H1 (cell line): ENCODE measurements around the gene POU2F1. TPM values are rescaled to one million over a fixed set of nuclear protein-coding genes. Genes with fewer than 3 reads are reported as not detected.

ENCODE experiments used
- CTCF ChIA-PET: fragments of 300-600 bp; sonication (Branson Sonifier 250); formaldehyde crosslinking; loops from one replicate; lab custom pipeline; 2021; ENCODE audit not compliant: partially characterized antibody; lab: Charles Lee
- POLR2A ChIA-PET: fragments of 300-600 bp; sonication (Branson Sonifier 250); formaldehyde crosslinking; loops from one replicate; lab custom pipeline; 2021; ENCODE audit warnings: inconsistent platforms; ENCODE audit not compliant: partially characterized antibody; lab: Charles Lee
- DNase-seq, 2 experiments: peaks; one replicate each; pipeline versions ENCODE4 v3.0.0 to v3.0.0-alpha.2; 2010 to 2022; ENCODE audit warnings: low spot score in 2 of 2, low read depth in 1 of 2, mixed read lengths in 1 of 2
- FAIRE-seq: peaks from 2 replicates; lab custom pipeline; 2011; peaks lifted over from hg19 to GRCh38; lab: Jason Lieb, UNC
- H2AFZ ChIP-seq: 2 replicates; pipeline ENCODE4 v1.8.1; 2012; ENCODE audit warnings: low read length, inconsistent platforms
- H2AK5ac ChIP-seq: 2 replicates; pipeline ENCODE4 v1.6.1; 2013; ENCODE audit warnings: low read depth, low read length
- H2BK120ac ChIP-seq: replicated peaks from 2 replicates; pipeline ENCODE3; 2013; ENCODE audit warnings: low read depth, low read length, inconsistent platforms
- H2BK12ac ChIP-seq: 2 replicates; pipeline ENCODE4 v1.6.1; 2013; ENCODE audit warnings: low read depth, low read length
- H2BK15ac ChIP-seq: 2 replicates; pipeline ENCODE4 v1.6.1; 2013; ENCODE audit warnings: low read length
- H2BK20ac ChIP-seq: 2 replicates; pipeline ENCODE4 v1.6.1; 2013; ENCODE audit warnings: low read length
- H2BK5ac ChIP-seq: 2 replicates; pipeline ENCODE4 v1.6.1; 2013; ENCODE audit warnings: low read depth, low read length
- H3K14ac ChIP-seq: 2 replicates; pipeline ENCODE4 v1.6.1; 2013; ENCODE audit warnings: inconsistent platforms; ENCODE audit not compliant: insufficient read length
- H3K18ac ChIP-seq: 2 replicates; pipeline ENCODE4 v1.6.1; 2013; ENCODE audit warnings: low read length; ENCODE audit errors: extremely low read depth
- H3K23ac ChIP-seq: 2 replicates; pipeline ENCODE4 v1.6.1; 2013; ENCODE audit warnings: inconsistent platforms; ENCODE audit not compliant: insufficient read length
- H3K23me2 ChIP-seq: 2 replicates; pipeline ENCODE4 v1.6.1; 2013; ENCODE audit warnings: low read depth, low read length
- H3K27ac ChIP-seq: 2 replicates; pipeline ENCODE4 v1.6.1; 2011; ENCODE audit warnings: low read depth, low read length, inconsistent platforms
- H3K27me3 ChIP-seq, 4 experiments: replicated peaks in 1 of 4; 1 replicate in 1 of 4; 2 replicates in 3 of 4; pipeline versions ENCODE4 v1.6.1 to v1.8.1; 2011 to 2013; ENCODE audit warnings: low read length in 3 of 4, mild to moderate bottlenecking in 3 of 4, inconsistent platforms in 2 of 4, mixed read lengths in 2 of 4, moderate library complexity in 1 of 4; ENCODE audit not compliant: control insufficient read depth in 3 of 4, insufficient read depth in 3 of 4; ENCODE audit errors: extremely low read depth in 1 of 4
- H3K36me3 ChIP-seq, 4 experiments: 2 replicates each; pipeline versions ENCODE4 v1.6.1 to v1.8.1; 2011 to 2013; ENCODE audit warnings: mild to moderate bottlenecking in 4 of 4, low read length in 3 of 4, moderate library complexity in 2 of 4, control low read depth in 1 of 4, inconsistent platforms in 1 of 4; ENCODE audit not compliant: insufficient read depth in 4 of 4, control insufficient read depth in 2 of 4
- H3K4ac ChIP-seq: replicated peaks from 2 replicates; pipeline ENCODE3; 2013; ENCODE audit warnings: low read length, low read depth, mixed read lengths, inconsistent platforms; ENCODE audit not compliant: insufficient read length
- H3K4me1 ChIP-seq, 4 experiments: replicated peaks in 1 of 4; 1 replicate in 1 of 4; 2 replicates in 3 of 4; pipeline versions ENCODE4 v1.6.1 to v1.8.1; 2011 to 2013; ENCODE audit warnings: low read length in 3 of 4, inconsistent platforms in 2 of 4, mixed read lengths in 1 of 4; ENCODE audit not compliant: insufficient read depth in 4 of 4, control insufficient read depth in 3 of 4
- H3K4me2 ChIP-seq, 2 experiments: 2 replicates each; pipeline versions ENCODE4 v1.6.1 to v1.8.1; 2011 to 2013; ENCODE audit warnings: low read depth in 2 of 2, low read length in 2 of 2, control low read depth in 1 of 2, inconsistent platforms in 1 of 2, mild to moderate bottlenecking in 1 of 2; ENCODE audit not compliant: insufficient read depth in 1 of 2
- H3K4me3 ChIP-seq, 4 experiments: fragments of 200-600, 300-600 bp in 1 of 4; sonication (generic), shearing (Covaris generic), sonication (Bioruptor Twin) in 1 of 4; 2 replicates each; pipeline versions ENCODE4 v1.5.1 to v1.8.1; 2011 to 2016; ENCODE audit warnings: low read length in 4 of 4, low read depth in 3 of 4, control low read depth in 2 of 4, inconsistent platforms in 2 of 4, mild to moderate bottlenecking in 2 of 4, mixed read lengths in 1 of 4, moderate library complexity in 1 of 4; ENCODE audit not compliant: insufficient read depth in 2 of 4; ENCODE audit errors: extremely low read depth in 1 of 4
- H3K56ac ChIP-seq: replicated peaks from 2 replicates; pipeline ENCODE3; 2013; ENCODE audit warnings: low read depth, mild to moderate bottlenecking, mixed read lengths, low read length, inconsistent platforms; ENCODE audit not compliant: insufficient read length
- H3K79me1 ChIP-seq: 2 replicates; pipeline ENCODE4 v1.6.1; 2013; ENCODE audit warnings: low read depth, low read length, control low read depth
- H3K79me2 ChIP-seq, 2 experiments: 2 replicates each; pipeline versions ENCODE4 v1.6.1 to v1.8.1; 2012 to 2013; ENCODE audit warnings: low read length in 2 of 2, mild to moderate bottlenecking in 2 of 2, inconsistent platforms in 1 of 2; ENCODE audit not compliant: insufficient read depth in 2 of 2, control insufficient read depth in 1 of 2
- H3K9ac ChIP-seq, 4 experiments: replicated peaks in 1 of 4; 1 replicate in 1 of 4; 2 replicates in 3 of 4; pipeline versions ENCODE4 v1.6.1 to v1.8.1; 2011 to 2013; ENCODE audit warnings: low read depth in 3 of 4, low read length in 3 of 4, control low read depth in 2 of 4, mild to moderate bottlenecking in 2 of 4, moderate library complexity in 2 of 4, inconsistent platforms in 1 of 4; ENCODE audit errors: extremely low read depth in 1 of 4
- H3K9me3 ChIP-seq, 2 experiments: 2 replicates each; pipeline versions ENCODE4 v1.6.1 to v1.8.1; 2012 to 2013; ENCODE audit warnings: mild to moderate bottlenecking in 2 of 2, moderate library complexity in 2 of 2, control low read depth in 1 of 2, inconsistent platforms in 1 of 2, low read depth in 1 of 2, low read length in 1 of 2, mixed read lengths in 1 of 2; ENCODE audit not compliant: insufficient read depth in 2 of 2
- H4K20me1 ChIP-seq, 2 experiments: replicated peaks in 1 of 2; 2 replicates each; pipeline versions ENCODE3 to v1.8.1; 2011 to 2013; ENCODE audit warnings: inconsistent platforms in 2 of 2, low read length in 2 of 2, mild to moderate bottlenecking in 1 of 2; ENCODE audit not compliant: insufficient read depth in 2 of 2, control insufficient read depth in 1 of 2
- H4K5ac ChIP-seq: 2 replicates; pipeline ENCODE4 v1.6.1; 2013; ENCODE audit warnings: low read length, low read depth, mixed read lengths, inconsistent platforms; ENCODE audit not compliant: insufficient read length
- H4K8ac ChIP-seq: 2 replicates; pipeline ENCODE4 v1.8.0; 2013; ENCODE audit warnings: mild to moderate bottlenecking, moderate library complexity, low read length, inconsistent platforms; ENCODE audit not compliant: insufficient read depth; ENCODE audit errors: extremely low read depth
- H4K91ac ChIP-seq: replicated peaks from 2 replicates; pipeline ENCODE3; 2013; ENCODE audit warnings: low read length, mixed read lengths, inconsistent platforms; ENCODE audit not compliant: insufficient read length
- CBX5 ChIP-seq: fragments of 300-800, 300-1000 bp; sonication (generic); IDR thresholded peaks from 2 replicates; pipeline ENCODE4 v1.7.1; 2016; ENCODE audit warnings: antibody characterized with exemption, low read length, low read depth
- CBX8 ChIP-seq: fragments of 300-800, 300-1000 bp; sonication (generic); IDR thresholded peaks from 2 replicates; pipeline ENCODE4 v1.7.1; 2016; ENCODE audit warnings: low read depth, low read length, borderline replicate concordance
- CHD1 ChIP-seq: IDR thresholded peaks from 2 replicates; pipeline ENCODE4 v1.6.1; 2012; ENCODE audit warnings: low read depth, low read length, improper control_type of control experiment
- CHD2 ChIP-seq: IDR thresholded peaks from 2 replicates; pipeline ENCODE4 v1.6.1; 2012; ENCODE audit warnings: low read length, improper control_type of control experiment
- FOSL1 ChIP-seq: IDR thresholded peaks from 2 replicates; pipeline ENCODE4 v1.6.1; 2011; ENCODE audit warnings: mild to moderate bottlenecking, low read depth, low read length, moderate library complexity; ENCODE audit not compliant: insufficient read depth
- GTF2F1 ChIP-seq: IDR thresholded peaks from 2 replicates; pipeline ENCODE4 v1.6.1; 2012; ENCODE audit warnings: low read depth, low read length, improper control_type of control experiment, borderline replicate concordance
- KDM5A ChIP-seq: fragments of 200-600 bp; IDR thresholded peaks from 2 replicates; pipeline ENCODE4 v1.7.1; 2012; ENCODE audit warnings: mild to moderate bottlenecking, low read length, inconsistent platforms, mixed read lengths
- NRF1 ChIP-seq: IDR thresholded peaks from 2 replicates; pipeline ENCODE4 v1.6.1; 2011; ENCODE audit warnings: mild to moderate bottlenecking, low read depth, low read length, improper control_type of control experiment
- POU5F1 ChIP-seq: IDR thresholded peaks from 2 replicates; pipeline ENCODE4 v1.6.1; 2011; ENCODE audit warnings: low read depth, mild to moderate bottlenecking, low read length, moderate library complexity
- RNF2 ChIP-seq: fragments of 200-900, 300-1000 bp; sonication (generic); IDR thresholded peaks from 2 replicates; pipeline ENCODE4 v1.7.1; 2016; ENCODE audit warnings: borderline replicate concordance, low read depth, mild to moderate bottlenecking, antibody characterized with exemption, low read length; ENCODE audit not compliant: poor library complexity, severe bottlenecking; ENCODE audit errors: missing control alignments
- SIRT6 ChIP-seq: IDR thresholded peaks from one replicate; pipeline ENCODE4 v1.7.1; 2012; ENCODE audit warnings: low read length, inconsistent platforms
- SIX5 ChIP-seq: IDR thresholded peaks from 2 replicates; pipeline ENCODE4 v1.6.1; 2011; ENCODE audit warnings: mild to moderate bottlenecking, low read depth, low read length
- SP4 ChIP-seq: IDR thresholded peaks from 2 replicates; pipeline ENCODE4 v1.6.1; 2012; ENCODE audit warnings: low read length, inconsistent platforms
- SUZ12 ChIP-seq: fragments of 200-600 bp; sonication (generic); IDR thresholded peaks from 2 replicates; pipeline ENCODE4 v1.6.1; 2012; ENCODE audit warnings: mild to moderate bottlenecking, inconsistent platforms, low read length, moderate library complexity, mixed read lengths
- TAF7 ChIP-seq: optimal IDR thresholded peaks from 2 replicates; pipeline ENCODE3; 2011; ENCODE audit warnings: low read depth, mild to moderate bottlenecking, inconsistent platforms, low read length, moderate library complexity, borderline replicate concordance
- WGBS, 2 experiments: shearing (Covaris generic) in 1 of 2; methylation state at CpG; one replicate each; pipeline versions ENCODE4 v1.1.6 to v1.1.7; 2013 to 2015; ENCODE audit warnings: low lambda C conversion rate in 2 of 2, mixed read lengths in 2 of 2, inconsistent platforms in 1 of 2, low coverage in 1 of 2, missing lambda C conversion rate in 1 of 2; ENCODE audit not compliant: insufficient replicate concordance in 2 of 2, insufficient coverage in 1 of 2, insufficient read length in 1 of 2; ENCODE audit errors: extremely low coverage in 1 of 2, missing lambda C conversion rate in 1 of 2; 5-methylcytosine and 5-hydroxymethylcytosine counted together
- polyA plus RNA-seq, 7 experiments: library from polyadenylated mRNA; depleted of rRNA in 3 of 7; stranded (reverse) in 5 of 7; unstranded in 2 of 7; fragments of >200 nt in 5 of 7; fragments of 200-250 nt in 2 of 7; gene quantifications; 1 replicate in 5 of 7; 2 replicates in 1 of 7; 4 replicates in 1 of 7; pipeline versions ENCODE4 v1.2.1 to v1.2.3, GENCODE V29; 2011 to 2013; ENCODE audit warnings: missing spikeins in 2 of 7, mixed read lengths in 2 of 7
- total RNA-seq: library from RNA; stranded (reverse); fragmentation: NEBNext Ultra II Directional; extraction: Animal tissue kit (Norgen Biotek cat#: 25700); gene quantifications from 2 replicates; pipeline ENCODE4 v1.2.1, GENCODE V29; 2021

POU2F1 gene
- total and polyA plus RNA-seq, 2 of the 8 experiments (the other 6 are each of a cell fraction or from before 2014, with no cell fraction given) = 37.0 to 57.2 TPM

- no peak overlapping the region for H2BK5ac ChIP-seq
- H3K27ac ChIP-seq = no peak overlapping the region
- H3K14ac ChIP-seq = no peak overlapping the region
- whole genome bisulfite sequencing, 2 experiments = 86% methylated on average over 3 of the region's 3 CpGs; no CpG with 5 or more reads in 1 of the 2 experiments
- no peak overlapping the region for H4K8ac ChIP-seq
- no peak overlapping the region for H2BK12ac ChIP-seq
- H3K9me3 ChIP-seq = no peaks in the 10 kb centered on the region
- no peak overlapping the region for H2AFZ ChIP-seq
- no peak overlapping the region for H4K5ac ChIP-seq
- DNase-seq = no peak
- ChIA-PET POLR2A (interaction anchor here (0.8 to 1.7 kb wide), 4 partner anchors 12 to 63 kb away, joined by 3 to 5 read pairs (median 3); no protein-coding TSS in a partner anchor), CTCF (interaction anchor here (7.7 kb wide), 1 partner anchor 12 kb away, joined by 38 read pairs; no protein-coding TSS in a partner anchor)
- no peaks in the 10 kb centered on the region for H3K23me2 ChIP-seq
- H3K27me3 ChIP-seq = no peaks in the 10 kb centered on the region
- no peak overlapping the region for H2BK15ac ChIP-seq
- H3K79me2 ChIP-seq = peaks cover 4 to 97% of the 10 kb centered on the region in 2 experiments; a peak in 3 of 4 replicates
- H3K9ac ChIP-seq = no peak overlapping the region
- no peaks in the 10 kb centered on the region for H3K36me3 ChIP-seq
- no peak overlapping the region for H2AK5ac ChIP-seq
- FAIRE-seq = no peak
- H3K4ac ChIP-seq = no peak overlapping the region
- peaks cover 0 to 5% of the 10 kb centered on the region in 2 experiments for H4K20me1 ChIP-seq
- H3K56ac ChIP-seq = no peak overlapping the region
- H3K4me3 ChIP-seq = no peak overlapping the region
- H2BK20ac ChIP-seq = no peak overlapping the region
- no peak overlapping the region for H3K23ac ChIP-seq
- no peak overlapping the region for H3K18ac ChIP-seq
- H4K91ac ChIP-seq = no peak overlapping the region
- no peak overlapping the region for H3K4me2 ChIP-seq
- no peak overlapping the region for H2BK120ac ChIP-seq
- H3K79me1 ChIP-seq = peaks cover 3% of the 10 kb centered on the region; the same call in 1 of the 2 replicates
- H3K4me1 ChIP-seq = no peaks in the 10 kb centered on the region
- TF ChIP-seq SUZ12 (no peak), CBX8 (no peak), NRF1 (no peak), SP4 (no peak), GTF2F1 (no peak), RNF2 (no peak), CHD2 (no peak), CHD1 (no peak), SIRT6 (no peak), FOSL1 (no peak), SIX5 (no peak), KDM5A (no peak), POU5F1 (no peak), CBX5 (no peak), TAF7 (no peak)
Observed at GRCh38 chr1:167280912-167281311, 60.2 kb downstream of the POU2F1 start.
